Left lung (tissue), 10 donors: ENCODE data around the gene AQP12A. TPM values are rescaled to one million over a fixed set of nuclear protein-coding genes. Genes with fewer than 3 reads are reported as not detected.

Experiments
- ATAC-seq: fragments of 200-7000 bp; cut with Tn5 transposase; one replicate; pipeline ENCODE4 v1.9.1; 2020; ENCODE audit warnings: moderate library complexity
- DNase-seq, 4 donors: peaks; one replicate each; pipeline ENCODE4 v3.0.0-alpha.2; 2013 to 2020
- H3K27ac ChIP-seq, 2 donors: fragments of 200-600 bp; sonication (generic) in 1 of 2; one replicate each; pipeline versions ENCODE4 v1.5.0 to v1.8.0; 2020 to 2021
- H3K27me3 ChIP-seq, 2 donors: fragments of 200-600 bp; sonication (generic) in 1 of 2; one replicate each; pipeline versions ENCODE4 v1.5.0 to v1.8.0; 2020 to 2021
- H3K36me3 ChIP-seq, 2 donors: fragments of 200-600 bp; sonication (generic) in 1 of 2; one replicate each; pipeline versions ENCODE4 v1.5.0 to v1.8.0; 2020 to 2021
- H3K4me1 ChIP-seq, 2 donors: fragments of 200-600 bp; one replicate each; pipeline ENCODE4 v1.8.0; 2021
- H3K4me3 ChIP-seq, 2 donors: fragments of 200-600 bp; sonication (generic) in 1 of 2; one replicate each; pipeline versions ENCODE4 v1.5.0 to v1.8.0; 2020 to 2021; ENCODE audit warnings: mild to moderate bottlenecking in 1 of 2
- H3K9me3 ChIP-seq, 2 donors: fragments of 200-600 bp; sonication (generic) in 1 of 2; one replicate each; pipeline versions ENCODE4 v1.5.0 to v1.8.0; 2020 to 2021
- CTCF ChIP-seq, 2 donors: fragments of 200-600 bp; sonication (generic) in 1 of 2; IDR thresholded peaks; one replicate each; pipeline versions ENCODE4 v1.5.0 to v1.8.0; 2021; ENCODE audit warnings: antibody characterized with exemption in 2 of 2
- intact Hi-C, 2 donors: fragments of 100-400 bp; cut with DNase I; formaldehyde crosslinking; loops; one replicate each; pipeline versions ENCODE4 v1.11.2 to v1.14.2; 2022
- polyA plus RNA-seq, 6 donors: library from polyadenylated mRNA; unstranded; fragments of 120-200 nt; gene quantifications; one replicate each; pipeline ENCODE4 v1.2.1, GENCODE V29; 2013; ENCODE audit not compliant: insufficient read length in 6 of 6
- total RNA-seq, 2 donors: library from RNA; stranded (reverse); fragmentation: NEBNext Ultra II Directional; extraction: Animal tissue kit (Norgen Biotek cat#: 25700); gene quantifications; one replicate each; pipeline ENCODE4 v1.2.1, GENCODE V29; 2021
- donor health status: DM: no; HTN: yes; CAD: no.
- donor health status: DM: no; HTN: no; CAD: no.

The AQP12A gene
- total and polyA plus RNA-seq, 8 donors, result not detected

GRCh38 chr2:240663546-240664190 lies 28.0 kb upstream of the AQP12A start:
- H3K36me3 ChIP-seq, result no peaks in the 10 kb centered on the region

GRCh38 chr2:240664622-240665021 lies 27.0 kb upstream of the AQP12A start:
- TF ChIP-seq CTCF (IDR thresholded peaks at IDR 0.05), result no peak
- no peaks in the 10 kb centered on the region for H3K36me3 ChIP-seq
- H3K27ac ChIP-seq, result no peak overlapping the region
- no peaks in the 10 kb centered on the region for H3K4me1 ChIP-seq
- H3K4me3 ChIP-seq, result no peak overlapping the region
- peaks cover 11 to 46% of the 10 kb centered on the region in 2 donors for H3K27me3 ChIP-seq
- H3K9me3 ChIP-seq, result peaks cover 0 to 15% of the 10 kb centered on the region in 2 donors
- ATAC-seq (no peak), DNase-seq (no peak)
- intact Hi-C loops, result no loop called here

More at GRCh38 chr2:240663546-240664190, 28.0 kb upstream of the AQP12A start:
- intact Hi-C loops, result no loop called here
- H3K9me3 ChIP-seq, result peaks cover 0 to 15% of the 10 kb centered on the region in 2 donors
- no peaks in the 10 kb centered on the region for H3K4me1 ChIP-seq
- no peak overlapping the region for H3K4me3 ChIP-seq
- H3K27ac ChIP-seq, result no peak overlapping the region
- no peak for ATAC-seq
- no peak for TF ChIP-seq CTCF (IDR thresholded peaks at IDR 0.05)
- DNase-seq, result no peak
- peaks cover 11 to 51% of the 10 kb centered on the region in 2 donors for H3K27me3 ChIP-seq

- no peaks in the 10 kb centered on the region for H3K4me1 ChIP-seq
- no peak overlapping the region for H3K4me3 ChIP-seq
- no peak overlapping the region for H3K27ac ChIP-seq
- peaks cover 31 to 68% of the 10 kb centered on the region in 2 donors for H3K27me3 ChIP-seq
- intact Hi-C loops, result no loop called here
- DNase-seq, result no peak
- H3K36me3 ChIP-seq, result no peaks in the 10 kb centered on the region
- TF ChIP-seq CTCF (IDR thresholded peaks at IDR 0.05), result no peak
- no peak for ATAC-seq
- peaks cover 0 to 2% of the 10 kb centered on the region in 2 donors for H3K9me3 ChIP-seq
These were observed 21.3 kb upstream of the AQP12A start for GRCh38 chr2:240670402-240670801.

GRCh38 chr2:240670950-240671349 lies 20.7 kb upstream of the AQP12A start:
- Histone ChIP-seq H3K4me3 (no peak overlapping the region), H3K9me3 (no peaks in the 10 kb centered on the region), H3K27ac (no peak overlapping the region), H3K27me3 (peaks cover 31 to 63% of the 10 kb centered on the region in 2 donors), H3K4me1 (no peaks in the 10 kb centered on the region), H3K36me3 (no peaks in the 10 kb centered on the region)
- intact Hi-C loops, result no loop called here
- ATAC-seq, result no peak
- DNase-seq, result no peak
- TF ChIP-seq CTCF (IDR thresholded peaks at IDR 0.05), result no peak

- Histone ChIP-seq H3K27ac (no peak overlapping the region), H3K4me3 (no peak overlapping the region)
- DNase-seq, result no peak
These were observed 19.5 kb upstream of the AQP12A start for GRCh38 chr2:240672076-240672700.

More at GRCh38 chr2:240672076-240672700, 19.5 kb upstream of the AQP12A start:
- Histone ChIP-seq H3K4me1 (no peaks in the 10 kb centered on the region), H3K27me3 (peaks cover 21 to 52% of the 10 kb centered on the region in 2 donors), H3K36me3 (no peaks in the 10 kb centered on the region), H3K9me3 (no peaks in the 10 kb centered on the region)
- TF ChIP-seq CTCF (IDR thresholded peaks at IDR 0.05), result no peak
- intact Hi-C loops, result no loop called here
- no peak for ATAC-seq
